ENCODE results near the gene INHBC.

DNA sequence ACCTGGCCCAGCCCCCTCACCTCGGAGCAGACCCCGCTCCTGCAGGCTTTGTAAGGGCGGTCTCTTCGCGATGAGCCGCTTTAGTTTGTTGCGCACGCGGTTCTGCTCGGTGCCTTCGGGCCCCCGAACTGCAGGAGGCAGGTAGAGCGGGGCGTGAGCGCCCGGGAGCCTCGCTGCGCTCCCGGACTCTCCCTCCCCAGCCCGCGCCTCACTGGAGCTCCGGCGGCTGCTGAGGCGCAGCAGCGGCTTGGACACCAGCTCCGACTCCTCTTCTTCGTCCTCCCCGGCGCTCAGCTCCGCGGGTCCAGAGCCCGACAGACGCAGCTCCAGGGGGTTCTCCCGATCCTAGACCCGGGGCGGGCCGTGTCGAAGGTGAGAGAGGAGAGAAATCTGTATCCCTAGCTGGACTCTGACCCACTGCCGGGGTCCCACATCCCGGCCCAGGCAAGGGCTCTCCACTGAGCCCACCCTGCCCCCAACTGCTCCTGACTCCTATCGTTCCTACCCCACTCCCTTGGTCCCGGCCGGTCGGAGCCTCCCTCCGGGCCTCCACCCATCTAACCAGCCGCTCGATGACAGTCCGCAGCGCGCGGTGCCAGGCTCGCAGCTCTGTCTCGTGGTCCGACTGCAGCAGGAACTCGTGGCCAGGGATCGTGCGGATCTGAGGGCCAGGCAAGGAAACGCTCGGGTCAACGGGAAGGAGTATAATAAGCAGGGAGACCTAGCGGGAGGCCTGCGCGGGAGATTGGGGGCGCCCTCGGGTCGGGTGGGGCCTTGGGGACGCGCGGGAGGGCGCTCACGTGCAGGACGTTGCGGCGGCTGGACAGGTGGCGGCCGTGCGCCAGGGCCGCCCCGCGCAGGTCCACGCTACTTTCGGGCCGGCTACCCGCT, 40.9 kb downstream of the INHBC start:
- TF ChIP-seq, protein P1, sequence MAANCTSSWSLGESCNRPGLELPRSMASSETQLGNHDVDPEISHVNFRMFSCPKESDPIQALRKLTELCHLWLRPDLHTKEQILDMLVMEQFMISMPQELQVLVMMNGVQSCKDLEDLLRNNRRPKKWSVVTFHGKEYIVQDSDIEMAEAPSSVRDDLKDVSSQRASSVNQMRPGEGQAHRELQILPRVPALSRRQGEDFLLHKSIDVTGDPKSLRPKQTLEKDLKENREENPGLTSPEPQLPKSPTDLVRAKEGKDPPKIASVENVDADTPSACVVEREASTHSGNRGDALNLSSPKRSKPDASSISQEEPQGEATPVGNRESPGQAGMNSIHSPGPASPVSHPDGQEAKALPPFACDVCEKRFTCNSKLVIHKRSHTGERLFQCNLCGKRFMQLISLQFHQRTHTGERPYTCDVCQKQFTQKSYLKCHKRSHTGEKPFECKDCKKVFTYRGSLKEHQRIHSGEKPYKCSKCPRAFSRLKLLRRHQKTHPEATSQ (tag by site-specific recombination; IDR thresholded peaks at IDR 0.05): no peak
- TF ChIP-seq, protein P2, sequence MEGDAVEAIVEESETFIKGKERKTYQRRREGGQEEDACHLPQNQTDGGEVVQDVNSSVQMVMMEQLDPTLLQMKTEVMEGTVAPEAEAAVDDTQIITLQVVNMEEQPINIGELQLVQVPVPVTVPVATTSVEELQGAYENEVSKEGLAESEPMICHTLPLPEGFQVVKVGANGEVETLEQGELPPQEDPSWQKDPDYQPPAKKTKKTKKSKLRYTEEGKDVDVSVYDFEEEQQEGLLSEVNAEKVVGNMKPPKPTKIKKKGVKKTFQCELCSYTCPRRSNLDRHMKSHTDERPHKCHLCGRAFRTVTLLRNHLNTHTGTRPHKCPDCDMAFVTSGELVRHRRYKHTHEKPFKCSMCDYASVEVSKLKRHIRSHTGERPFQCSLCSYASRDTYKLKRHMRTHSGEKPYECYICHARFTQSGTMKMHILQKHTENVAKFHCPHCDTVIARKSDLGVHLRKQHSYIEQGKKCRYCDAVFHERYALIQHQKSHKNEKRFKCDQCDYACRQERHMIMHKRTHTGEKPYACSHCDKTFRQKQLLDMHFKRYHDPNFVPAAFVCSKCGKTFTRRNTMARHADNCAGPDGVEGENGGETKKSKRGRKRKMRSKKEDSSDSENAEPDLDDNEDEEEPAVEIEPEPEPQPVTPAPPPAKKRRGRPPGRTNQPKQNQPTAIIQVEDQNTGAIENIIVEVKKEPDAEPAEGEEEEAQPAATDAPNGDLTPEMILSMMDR (tag by site-specific recombination; IDR thresholded peaks at IDR 0.05): no peak
- no peak for TF ChIP-seq MYNN (tag by site-specific recombination; IDR thresholded peaks at IDR 0.05; ENCODE audit: borderline replicate concordance)
